K562 (cell line): ENCODE measurements around the gene RAB31. TPM values are rescaled to one million over a fixed set of nuclear protein-coding genes. Genes with fewer than 3 reads are reported as not detected.

ENCODE experiments used
- AFF4 ChIP-seq: sonication (generic); formaldehyde crosslinking; IDR thresholded peaks from 2 replicates; pipeline ENCODE4 v1.8.0; 2023; ENCODE audit warnings: mild to moderate bottlenecking, missing genetic modification reagents
- BRCA1 ChIP-seq, 2 experiments: fragments of 450-650 bp in 1 of 2; sonication (generic) in 1 of 2; formaldehyde crosslinking in 1 of 2; IDR thresholded peaks; 2 replicates each; pipeline versions ENCODE4 v1.5.0 to v1.6.1; 2017 to 2020; ENCODE audit warnings: mild to moderate bottlenecking in 1 of 2, missing genetic modification reagents in 1 of 2
- CCAR2 ChIP-seq: fragments of 200-400 bp; formaldehyde crosslinking; IDR thresholded peaks from 2 replicates; pipeline ENCODE4 v1.6.1; 2017; ENCODE audit warnings: mild to moderate bottlenecking, low read depth, low read length
- CREB3L1 ChIP-seq: fragments of 450-650 bp; IDR thresholded peaks from 2 replicates; pipeline ENCODE4 v1.6.1; 2014; ENCODE audit warnings: low read depth, mild to moderate bottlenecking, moderate library complexity, borderline replicate concordance
- DACH1 ChIP-seq: fragments of 450-650 bp; IDR thresholded peaks from 2 replicates; pipeline ENCODE4 v1.6.1; 2018; ENCODE audit not compliant: partially characterized antibody
- MAZ ChIP-seq, 2 experiments: fragments of 450-650 bp in 1 of 2; sonication (generic) in 1 of 2; formaldehyde crosslinking; IDR thresholded peaks in 1 of 2; conservative IDR thresholded peaks in 1 of 2; 2 replicates each; pipeline versions ENCODE4 v1.4.0 to v1.5.0; 2020; ENCODE audit warnings: mild to moderate bottlenecking in 1 of 2, missing genetic modification reagents in 1 of 2
- MCM2 ChIP-seq: fragments of 450-650 bp; IDR thresholded peaks from 2 replicates; pipeline ENCODE4 v1.6.1; 2017; ENCODE audit warnings: low read depth, mild to moderate bottlenecking
- MTF1 ChIP-seq: fragments of 250-450 bp; sonication (Bioruptor Pico); IDR thresholded peaks from 2 replicates; pipeline ENCODE4 v1.9.0; 2021; ENCODE audit warnings: moderate library complexity, mild to moderate bottlenecking, inconsistent platforms, borderline replicate concordance
- MXD1 ChIP-seq: fragments of 250-450 bp; sonication (Bioruptor Pico); IDR thresholded peaks from 2 replicates; pipeline ENCODE4 v1.8.0; 2021; ENCODE audit warnings: borderline replicate concordance, mild to moderate bottlenecking, moderate library complexity; ENCODE audit not compliant: poor library complexity, severe bottlenecking
- NELFE ChIP-seq: IDR thresholded peaks from 2 replicates; pipeline ENCODE4 v1.6.1; 2011; ENCODE audit warnings: mild to moderate bottlenecking; ENCODE audit not compliant: insufficient read depth, insufficient read length
- NR1H2 ChIP-seq: sonication (generic); formaldehyde crosslinking; IDR thresholded peaks from 2 replicates; pipeline ENCODE4 v1.4.0; 2020; ENCODE audit warnings: mild to moderate bottlenecking, missing genetic modification reagents
- RB1 ChIP-seq: fragments of 450-650 bp; IDR thresholded peaks from 2 replicates; pipeline ENCODE4 v1.6.1; 2017; ENCODE audit warnings: low read depth, mild to moderate bottlenecking
- RCOR1 ChIP-seq, 2 experiments: IDR thresholded peaks; 2 replicates each; pipeline ENCODE4 v1.6.1; 2012; ENCODE audit warnings: low read depth in 2 of 2, low read length in 2 of 2, borderline replicate concordance in 1 of 2, improper control_type of control experiment in 1 of 2
- SMAD4 ChIP-seq: fragments of 250-450 bp; sonication (Bioruptor Pico); conservative IDR thresholded peaks from 2 replicates; pipeline ENCODE4 v1.8.0; 2021; ENCODE audit warnings: inconsistent platforms, mild to moderate bottlenecking, moderate library complexity
- SNAPC5 ChIP-seq: fragments of 250-450 bp; sonication (Bioruptor Pico); IDR thresholded peaks from 2 replicates; pipeline ENCODE4 v1.8.0; 2021; ENCODE audit warnings: moderate library complexity, mild to moderate bottlenecking, inconsistent platforms
- SRF ChIP-seq, 2 experiments: fragments of 250-450, 450-650 bp in 1 of 2; sonication (Bioruptor Pico) in 1 of 2; sonication (generic) in 1 of 2; formaldehyde crosslinking; IDR thresholded peaks; 2 replicates each; pipeline versions ENCODE4 v1.5.0 to v1.5.1; 2020 to 2022; ENCODE audit warnings: mild to moderate bottlenecking in 1 of 2, missing genetic modification reagents in 1 of 2
- TEAD4 ChIP-seq, 2 experiments: sonication (generic) in 1 of 2; formaldehyde crosslinking in 1 of 2; IDR thresholded peaks; 2 replicates each; pipeline versions ENCODE4 v1.6.1 to v1.8.0; 2012 to 2022; ENCODE audit warnings: borderline replicate concordance in 1 of 2, inconsistent platforms in 1 of 2, low read length in 1 of 2, mild to moderate bottlenecking in 1 of 2, missing genetic modification reagents in 1 of 2
- ZNF217 ChIP-seq: sonication (generic); formaldehyde crosslinking; IDR thresholded peaks from 2 replicates; pipeline ENCODE4 v1.8.0; 2022; ENCODE audit warnings: mild to moderate bottlenecking, missing genetic modification reagents
- ZNF232 ChIP-seq: sonication (generic); formaldehyde crosslinking; IDR thresholded peaks from 2 replicates; pipeline ENCODE4 v1.8.0; 2022; ENCODE audit warnings: mild to moderate bottlenecking, missing genetic modification reagents
- ZNF253 ChIP-seq: fragments of 250-450 bp; sonication (Bioruptor Pico); conservative IDR thresholded peaks from 2 replicates; pipeline ENCODE4 v1.6.1; 2021; ENCODE audit warnings: mild to moderate bottlenecking
- ZSCAN29 ChIP-seq: fragments of 450-650 bp; IDR thresholded peaks from 2 replicates; pipeline ENCODE4 v1.6.1; 2017
- ZSCAN32 ChIP-seq: fragments of 450-650 bp; formaldehyde crosslinking; IDR thresholded peaks from 2 replicates; pipeline ENCODE4 v1.4.0; 2020; ENCODE audit warnings: mild to moderate bottlenecking, moderate library complexity
- polyA plus RNA-seq, 8 experiments: library from polyadenylated mRNA; depleted of rRNA in 4 of 8; stranded (reverse) in 5 of 8; unstranded in 3 of 8; fragments of >200 nt; fragmentation: Nextera tagmentation in 2 of 8; fragmentation: Illumina TruSeq in 1 of 8; extraction: Ambion mirVana in 2 of 8; extraction: Trizol in 1 of 8; gene quantifications; 2 replicates each; pipeline versions ENCODE4 v1.2.1 to v1.2.3, GENCODE V29; 2011 to 2014; ENCODE audit warnings: inconsistent platforms in 1 of 8, missing spikeins in 1 of 8
- total RNA-seq, 7 experiments: library from RNA; depleted of rRNA in 6 of 7; stranded (reverse); fragments of >200 nt in 6 of 7; fragmentation: Illumina TruSeq in 2 of 7; extraction: Trizol in 2 of 7; gene quantifications; 2 replicates each; pipeline versions ENCODE4 v1.2.1 to v1.2.3, GENCODE V29; 2011 to 2021; ENCODE audit warnings: low replicate concordance in 1 of 7

RAB31 gene
- total and polyA plus RNA-seq, 9 of the 15 experiments (the other 6 are each of a cell fraction or from before 2014, with no cell fraction given), result 20.7 to 70.4 (median 41.3) TPM

GRCh38 chr18:9823805-9824473 lies 115.8 kb downstream of the RAB31 start (continued):
- TF ChIP-seq ZNF253 (CRISPR knock-in tag) (no peak), NELFE (no peak), SMAD4 (CRISPR knock-in tag) (0 out of 2 replicates have a peak, but pooled peaks have one; percentile 5), RB1 (no peak), MCM2 (no peak), MTF1 (CRISPR knock-in tag) (no peak), ZSCAN32 (CRISPR knock-in tag) (no peak), ZNF217 (CRISPR knock-in tag) (no peak), NR1H2 (CRISPR knock-in tag) (no peak), DACH1 (no peak), SRF (CRISPR knock-in tag; IDR thresholded peaks at IDR 0.05) (no peak), MAZ (CRISPR knock-in tag; conservative IDR thresholded peaks at IDR 0.05 in 1 of 2, IDR thresholded peaks at IDR 0.05 in 1 of 2) (no peak), BRCA1 (IDR thresholded peaks at IDR 0.05) (no peak), BRCA1 (CRISPR knock-in tag; IDR thresholded peaks at IDR 0.05) (no peak), RCOR1 (IDR thresholded peaks at IDR 0.05; ENCODE audit: borderline replicate concordance in 1 of 2, low read depth in 2 of 2, low read length in 2 of 2) (peak in 1 of 2 experiments; percentile 90; a peak in 2 of 4 replicates), ZSCAN29 (no peak; the same call in 1 of the 2 replicates), TEAD4 (IDR thresholded peaks at IDR 0.05; ENCODE audit: low read length) (peak; percentile 48; the same call in 1 of the 2 replicates), TEAD4 (CRISPR knock-in tag; IDR thresholded peaks at IDR 0.05; ENCODE audit: borderline replicate concordance) (no peak), CREB3L1 (no peak), SNAPC5 (CRISPR knock-in tag) (no peak), CCAR2 (no peak), MXD1 (CRISPR knock-in tag) (no peak), ZNF232 (CRISPR knock-in tag) (no peak), AFF4 (CRISPR knock-in tag) (no peak)
